ENCODE measurements around the gene SSBP1. TPM values are rescaled to one million over a fixed set of nuclear protein-coding genes. Genes with fewer than 3 reads are reported as not detected.

The SSBP1 gene
- total RNA-seq, 1 donor from 2014 or later, result 402 TPM

- no peak overlapping the region for H3K27ac Mint-ChIP-seq
- peak overlapping the region; percentile 33 for H3K4me3 Mint-ChIP-seq
- peak overlapping the region; percentile 48 for H3K4me2 ChIP-seq
- no peak overlapping the region for H3K4me3 ChIP-seq
- peaks cover 31% of the 10 kb centered on the region for H3K27me3 ChIP-seq
- TF ChIP-seq EZH2 (IDR thresholded peaks at IDR 0.05) (no peak), CTCF (IDR thresholded peaks at IDR 0.05) (no peak), EZH2phosphoT487 (IDR thresholded peaks at IDR 0.05) (no peak)
- H3K27me3 Mint-ChIP-seq (ENCODE audit: insufficient read depth, low read depth), result peaks cover 2% of the 10 kb centered on the region
- no peaks in the 10 kb centered on the region for H3K9me3 ChIP-seq (ENCODE audit: low read depth)
- no peak overlapping the region for H3K27ac ChIP-seq
- peaks cover 13% of the 10 kb centered on the region for H4K20me1 ChIP-seq (ENCODE audit: low read depth)
- H3K36me3 ChIP-seq, result no peaks in the 10 kb centered on the region
- no peaks in the 10 kb centered on the region for H3K9me3 Mint-ChIP-seq
- H3K36me3 Mint-ChIP-seq, result no peaks in the 10 kb centered on the region
- H3K4me1 Mint-ChIP-seq, result peaks cover 26% of the 10 kb centered on the region
- H2AFZ ChIP-seq (replicated peaks), result peak overlapping the region; percentile 19
- no peak for DNase-seq (ENCODE audit: low spot score)
- H3K9ac ChIP-seq, result no peak overlapping the region
- H3K79me2 ChIP-seq (ENCODE audit: low read depth), result peaks cover 7% of the 10 kb centered on the region
- H3K4me1 ChIP-seq, result peaks cover 30% of the 10 kb centered on the region
- H3F3A ChIP-seq (ENCODE audit: low read depth), result peaks cover 12% of the 10 kb centered on the region
Observed at GRCh38 chr7:141704741-141705140, 33.4 kb upstream of the SSBP1 start.

GRCh38 chr7:141706239-141707064 lies 31.7 kb upstream of the SSBP1 start:
- Histone ChIP-seq H3K9ac (no peak overlapping the region), H3K27me3 (peaks cover 20% of the 10 kb centered on the region), H4K20me1 (ENCODE audit: low read depth) (no peaks in the 10 kb centered on the region), H2AFZ (replicated peaks) (no peak overlapping the region), H3K9me3 (ENCODE audit: low read depth) (no peaks in the 10 kb centered on the region), H3K27ac (no peak overlapping the region), H3K4me2 (no peak overlapping the region), H3K4me1 (peaks cover 23% of the 10 kb centered on the region), H3K36me3 (no peaks in the 10 kb centered on the region), H3K4me3 (no peak overlapping the region), H3F3A (ENCODE audit: low read depth) (no peaks in the 10 kb centered on the region), H3K79me2 (ENCODE audit: low read depth) (no peaks in the 10 kb centered on the region)
- peaks cover 2% of the 10 kb centered on the region for H3K27me3 Mint-ChIP-seq (ENCODE audit: insufficient read depth, low read depth)
- no peak overlapping the region for H3K27ac Mint-ChIP-seq
- no peak overlapping the region for H3K4me3 Mint-ChIP-seq
- no peaks in the 10 kb centered on the region for H3K9me3 Mint-ChIP-seq
- peaks cover 13% of the 10 kb centered on the region for H3K4me1 Mint-ChIP-seq
- TF ChIP-seq CTCF (IDR thresholded peaks at IDR 0.05) (no peak), EZH2 (IDR thresholded peaks at IDR 0.05) (no peak), EZH2phosphoT487 (IDR thresholded peaks at IDR 0.05) (no peak)
- H3K36me3 Mint-ChIP-seq, result no peaks in the 10 kb centered on the region
- no peak for DNase-seq (ENCODE audit: low spot score)

GRCh38 chr7:141708351-141708750 lies 29.8 kb upstream of the SSBP1 start, which contains the start of gene WEE2:
Gene WEE2, plus strand, starts transcription at chr7:141708353. Its CDS starts 406 bp downstream, at chr7:141708759.
- no peak within 1 kb of the TSS for H3K4me3 ChIP-seq
- no peaks in the 10 kb centered on the region for H3K9me3 Mint-ChIP-seq
- peaks cover 19% of the 10 kb centered on the region for H3K4me1 ChIP-seq
- H3F3A ChIP-seq (ENCODE audit: low read depth), result no peaks in the 10 kb centered on the region
- peaks cover 9% of the 10 kb centered on the region for H3K4me1 Mint-ChIP-seq
- no peaks in the 10 kb centered on the region for H3K36me3 Mint-ChIP-seq
- TF ChIP-seq EZH2phosphoT487 (IDR thresholded peaks at IDR 0.05) (no peak), CTCF (IDR thresholded peaks at IDR 0.05) (no peak), EZH2 (IDR thresholded peaks at IDR 0.05) (no peak)
- H3K27me3 ChIP-seq, result peaks cover 8% of the 10 kb centered on the region
- no peaks in the 10 kb centered on the region for H3K27me3 Mint-ChIP-seq (ENCODE audit: insufficient read depth, low read depth)
- no peak within 1 kb of the TSS for H3K27ac ChIP-seq
- no peak within 1 kb of the TSS for H2AFZ ChIP-seq (replicated peaks)
- DNase-seq (ENCODE audit: low spot score), result no peak
- no peaks in the 10 kb centered on the region for H3K79me2 ChIP-seq (ENCODE audit: low read depth)
- H3K9ac ChIP-seq, result no peak within 1 kb of the TSS
- H3K4me2 ChIP-seq, result no peak within 1 kb of the TSS
- no peak within 1 kb of the TSS for H3K27ac Mint-ChIP-seq
- no peaks in the 10 kb centered on the region for H4K20me1 ChIP-seq (ENCODE audit: low read depth)
- no peak within 1 kb of the TSS for H3K4me3 Mint-ChIP-seq
- H3K36me3 ChIP-seq, result no peaks in the 10 kb centered on the region
- no peaks in the 10 kb centered on the region for H3K9me3 ChIP-seq (ENCODE audit: low read depth)

Measured in neural progenitor cell (in vitro differentiated cells).